ENCODE data around the gene MRPL50.

MRPL50 gene

DNA sequence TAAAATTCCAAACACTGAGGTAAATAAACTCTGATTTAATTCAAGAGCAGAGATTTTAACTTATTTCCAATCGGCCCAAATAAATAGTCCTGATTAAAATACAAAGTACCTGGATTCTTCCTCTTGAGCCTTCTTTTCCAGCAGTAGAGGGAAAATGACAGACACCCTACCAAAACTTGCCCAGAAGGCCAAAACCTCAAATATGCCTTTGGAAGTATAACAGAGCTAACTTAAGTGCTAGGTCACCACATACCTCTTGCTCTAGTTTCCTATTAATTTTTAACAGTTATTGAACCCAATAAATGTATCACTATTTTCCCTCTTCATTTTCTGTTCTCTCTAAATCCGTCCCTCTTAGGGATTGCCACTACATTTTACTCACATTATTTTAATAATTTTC lies 15.1 kb downstream of the MRPL50 start:
- Mint-ChIP-seq H3K4me3 (no peak overlapping the region), H3K4me1 (peaks cover 6% of the 10 kb centered on the region), H3K27ac (ENCODE audit: low read depth) (no peak overlapping the region), H3K9me3 (peaks cover 6% of the 10 kb centered on the region), H3K36me3 (ENCODE audit: insufficient read depth) (no peaks in the 10 kb centered on the region), H3K27me3 (peaks cover 8% of the 10 kb centered on the region)
- DNase-seq (ENCODE audit: low spot score in 2 of 2) (no peak), ATAC-seq (replicated peaks; ENCODE audit: extremely low read depth, poor library complexity, severe bottlenecking) (no peak)

DNA sequence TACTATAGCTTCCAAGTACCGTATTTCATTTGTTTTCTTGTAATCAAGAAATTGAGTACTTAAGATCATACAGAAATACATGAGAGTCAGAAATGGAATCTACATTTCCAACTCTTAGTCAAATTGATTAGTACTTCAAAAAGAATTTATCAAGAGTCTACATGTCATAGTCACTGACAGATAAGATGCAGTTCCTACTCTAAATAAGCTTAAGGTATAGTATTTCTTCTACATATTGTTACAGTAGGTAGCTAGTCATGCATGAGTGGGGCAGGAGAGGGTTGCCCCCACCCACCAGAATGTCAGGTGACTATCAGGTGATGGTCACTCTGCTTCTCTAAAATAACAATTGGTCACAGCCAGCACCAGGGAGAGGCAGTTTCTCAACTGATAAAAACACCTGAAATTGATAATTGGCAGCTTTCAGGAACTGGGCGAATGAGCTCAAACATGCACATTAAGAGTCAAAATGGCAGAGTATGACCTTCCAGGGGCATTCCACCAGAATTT lies 16.5 kb downstream of the MRPL50 start:
- DNase-seq (ENCODE audit: low spot score in 2 of 2) (no peak), ATAC-seq (replicated peaks; ENCODE audit: extremely low read depth, poor library complexity, severe bottlenecking) (no peak)
- no peaks in the 10 kb centered on the region for H3K36me3 Mint-ChIP-seq (ENCODE audit: insufficient read depth)
- no peak overlapping the region for H3K27ac Mint-ChIP-seq (ENCODE audit: low read depth)
- no peaks in the 10 kb centered on the region for H3K4me1 Mint-ChIP-seq
- peaks cover 23% of the 10 kb centered on the region for H3K27me3 Mint-ChIP-seq
- no peak overlapping the region for H3K4me3 Mint-ChIP-seq
- H3K9me3 Mint-ChIP-seq, result peaks cover 14% of the 10 kb centered on the region

DNA sequence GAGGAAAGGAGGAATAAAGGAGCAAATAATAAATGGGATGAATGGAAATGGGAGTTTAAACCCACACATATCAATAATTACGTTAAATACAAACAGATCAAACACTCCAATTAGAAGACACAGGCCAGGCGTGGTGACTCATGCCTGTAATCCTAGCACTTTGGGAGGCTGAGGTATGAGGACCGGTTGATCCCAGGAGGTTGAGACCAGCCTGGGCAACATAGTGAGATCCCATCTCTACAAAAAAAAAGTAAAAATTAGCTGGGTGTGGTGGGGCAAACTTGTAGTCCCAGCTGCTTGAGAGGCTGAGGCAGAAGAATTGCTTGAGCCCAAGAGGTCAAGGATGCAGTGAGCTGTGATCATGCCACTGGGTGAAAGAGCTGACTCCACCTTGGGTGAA lies 17.3 kb downstream of the MRPL50 start:
- Mint-ChIP-seq H3K36me3 (ENCODE audit: insufficient read depth) (no peaks in the 10 kb centered on the region), H3K27ac (ENCODE audit: low read depth) (no peak overlapping the region), H3K4me3 (no peak overlapping the region), H3K9me3 (peaks cover 14% of the 10 kb centered on the region), H3K4me1 (no peaks in the 10 kb centered on the region), H3K27me3 (peaks cover 30% of the 10 kb centered on the region)
- no peak for ATAC-seq (replicated peaks; ENCODE audit: extremely low read depth, poor library complexity, severe bottlenecking)
- no peak for DNase-seq (ENCODE audit: low spot score in 2 of 2)

DNA sequence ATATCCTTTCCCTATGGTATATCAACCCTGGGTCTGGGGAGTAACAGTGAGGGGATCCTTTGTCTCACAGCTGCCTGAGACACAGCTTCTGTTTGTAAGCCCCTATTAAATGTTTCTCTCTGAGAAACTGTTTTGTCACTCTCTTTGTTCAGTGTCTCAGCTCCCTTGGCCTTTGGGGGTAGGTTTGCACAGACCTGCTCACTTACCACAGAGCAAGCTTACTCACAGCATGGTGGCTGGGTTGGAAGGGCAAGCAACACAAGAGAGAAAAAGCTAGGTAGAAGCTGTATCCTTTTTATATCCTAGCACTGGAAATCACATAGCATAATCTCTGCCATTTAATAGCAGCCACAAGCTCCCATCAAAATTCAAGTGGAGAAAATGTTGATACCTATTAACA lies 18.1 kb downstream of the MRPL50 start:
- H3K27ac Mint-ChIP-seq (ENCODE audit: low read depth), result no peak overlapping the region
- no peak overlapping the region for H3K4me3 Mint-ChIP-seq
- H3K27me3 Mint-ChIP-seq, result peaks cover 39% of the 10 kb centered on the region
- no peaks in the 10 kb centered on the region for H3K36me3 Mint-ChIP-seq (ENCODE audit: insufficient read depth)
- H3K4me1 Mint-ChIP-seq, result no peaks in the 10 kb centered on the region
- ATAC-seq (replicated peaks; ENCODE audit: extremely low read depth, poor library complexity, severe bottlenecking), result no peak
- no peak for DNase-seq (ENCODE audit: low spot score in 2 of 2)
- peaks cover 14% of the 10 kb centered on the region for H3K9me3 Mint-ChIP-seq

DNA sequence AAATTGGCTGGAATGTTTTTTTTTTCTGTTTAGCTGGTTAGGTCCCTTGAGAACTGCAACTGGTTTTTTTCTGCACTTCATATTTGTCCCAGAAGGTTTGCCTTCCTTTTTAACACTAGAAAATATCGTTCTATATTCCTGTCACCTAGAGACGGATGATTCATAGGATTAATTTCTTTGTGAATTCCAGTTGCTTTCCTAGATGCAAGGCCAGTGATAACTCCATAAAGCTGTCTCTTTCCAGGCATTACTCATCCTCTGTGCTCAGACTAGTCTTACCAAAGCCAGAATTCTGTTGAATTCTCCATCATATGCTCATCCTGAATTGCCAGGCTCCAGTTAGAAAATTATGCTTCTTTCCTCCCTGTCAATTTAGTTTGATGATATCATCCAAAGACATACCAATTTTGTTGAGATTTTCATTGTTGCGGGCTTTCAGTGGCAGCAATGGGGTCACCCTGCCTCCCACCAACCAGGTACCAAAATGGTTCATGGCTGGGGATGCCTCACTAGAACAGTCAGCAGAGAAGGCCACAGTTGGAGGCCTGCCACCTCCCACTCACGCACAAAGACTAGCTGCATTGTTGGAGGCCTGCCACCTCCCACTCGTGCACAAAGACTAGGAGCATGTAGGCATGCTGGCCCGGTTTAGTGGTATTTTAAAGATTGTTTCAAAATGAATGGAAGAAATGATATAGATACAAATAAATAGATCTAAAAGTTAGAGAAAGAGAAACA lies 22.1 kb downstream of the MRPL50 start:
- DNase-seq (ENCODE audit: low spot score in 2 of 2) (no peak), ATAC-seq (replicated peaks; ENCODE audit: extremely low read depth, poor library complexity, severe bottlenecking) (no peak)
- Mint-ChIP-seq H3K27me3 (peaks cover 58% of the 10 kb centered on the region), H3K4me1 (no peaks in the 10 kb centered on the region), H3K27ac (ENCODE audit: low read depth) (no peak overlapping the region), H3K36me3 (ENCODE audit: insufficient read depth) (no peaks in the 10 kb centered on the region), H3K4me3 (no peak overlapping the region), H3K9me3 (peaks cover 8% of the 10 kb centered on the region)

DNA sequence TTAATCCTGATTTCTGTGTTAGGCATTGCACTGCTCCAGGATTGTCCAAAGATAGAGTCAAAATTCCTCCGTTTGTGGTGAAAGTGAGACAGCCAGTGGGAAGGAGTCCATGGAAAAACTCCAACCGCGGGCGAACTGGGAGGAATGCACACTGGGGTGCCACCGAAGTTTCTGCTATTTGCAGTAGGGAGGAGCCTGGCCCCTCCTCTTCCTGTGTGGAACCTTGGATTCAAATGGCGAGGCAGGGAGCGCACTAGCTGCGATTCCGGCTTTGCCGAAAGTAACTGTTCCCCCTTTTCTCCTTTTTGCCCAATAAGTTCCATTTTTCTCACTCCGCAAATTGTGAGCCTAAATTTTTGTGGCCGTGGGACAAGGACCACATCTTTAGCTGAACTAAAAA lies 22.9 kb downstream of the MRPL50 start:
- H3K36me3 Mint-ChIP-seq (ENCODE audit: insufficient read depth), result no peaks in the 10 kb centered on the region
- peaks cover 65% of the 10 kb centered on the region for H3K27me3 Mint-ChIP-seq
- peaks cover 8% of the 10 kb centered on the region for H3K9me3 Mint-ChIP-seq
- no peak overlapping the region for H3K27ac Mint-ChIP-seq (ENCODE audit: low read depth)
- no peak for ATAC-seq (replicated peaks; ENCODE audit: extremely low read depth, poor library complexity, severe bottlenecking)
- DNase-seq (ENCODE audit: low spot score in 2 of 2), result no peak
- no peaks in the 10 kb centered on the region for H3K4me1 Mint-ChIP-seq
- no peak overlapping the region for H3K4me3 Mint-ChIP-seq

DNA sequence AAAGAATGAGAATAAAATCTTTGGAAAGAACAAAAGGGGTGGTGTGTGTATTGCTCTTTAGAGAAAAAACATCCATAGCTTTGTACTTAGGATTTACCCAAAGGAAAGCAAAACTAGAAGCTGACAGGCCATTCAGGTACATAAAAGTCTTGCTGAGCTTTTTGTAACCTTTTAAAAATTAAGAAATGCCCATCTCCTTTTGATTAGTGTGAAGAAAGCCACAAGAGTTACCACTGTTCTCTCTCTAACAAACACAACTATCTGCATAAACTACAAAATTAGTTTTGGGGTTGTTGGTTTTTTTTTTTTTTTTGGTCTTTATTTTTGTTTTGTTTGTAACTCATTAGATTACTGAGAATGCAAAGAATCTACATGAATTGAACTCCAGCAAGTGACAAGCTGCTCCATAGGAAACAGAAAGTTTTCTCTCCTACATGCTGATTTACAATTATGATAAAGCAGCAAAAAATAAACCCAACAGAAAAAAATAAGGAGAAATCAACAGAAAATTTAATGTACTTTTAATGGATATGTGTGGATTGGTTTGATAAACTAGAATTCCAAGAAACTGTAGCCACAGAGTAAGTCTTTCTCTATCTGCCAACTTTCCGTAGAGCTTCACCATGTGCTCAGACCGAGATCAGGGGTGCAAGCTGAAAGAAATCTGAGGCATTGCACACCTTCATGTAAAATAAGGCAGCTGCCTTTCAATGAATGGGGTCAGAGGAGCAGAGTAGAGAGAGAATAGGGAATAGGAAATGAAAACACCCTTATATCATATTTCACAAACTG lies 25.9 kb downstream of the MRPL50 start:
- ATAC-seq (replicated peaks; ENCODE audit: extremely low read depth, poor library complexity, severe bottlenecking) (no peak), DNase-seq (ENCODE audit: low spot score in 2 of 2) (no peak)
- Mint-ChIP-seq H3K4me3 (no peak overlapping the region), H3K27ac (ENCODE audit: low read depth) (no peak overlapping the region), H3K4me1 (no peaks in the 10 kb centered on the region), H3K9me3 (peaks cover under 1% of the 10 kb centered on the region), H3K36me3 (ENCODE audit: insufficient read depth) (no peaks in the 10 kb centered on the region), H3K27me3 (peaks cover 59% of the 10 kb centered on the region)

DNA sequence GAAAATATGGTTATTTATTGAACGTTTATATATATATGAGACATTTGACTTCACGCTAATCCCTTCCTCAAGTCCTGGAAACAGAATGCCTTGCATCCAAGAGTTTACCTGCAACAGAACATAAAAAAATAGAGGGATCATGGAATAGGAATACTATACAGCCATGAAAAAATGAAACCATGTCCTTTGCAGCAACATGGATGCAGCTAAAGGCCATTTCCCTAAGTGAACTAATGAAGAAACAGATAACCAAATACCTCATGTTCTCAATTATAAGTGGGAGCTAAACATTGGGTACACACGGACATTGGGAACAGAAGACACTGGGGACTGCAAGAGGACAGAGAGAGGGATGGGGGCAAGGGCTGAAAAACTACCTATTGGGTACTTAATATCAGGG lies 26.6 kb downstream of the MRPL50 start:
- ATAC-seq (replicated peaks; ENCODE audit: extremely low read depth, poor library complexity, severe bottlenecking), result no peak
- H3K27ac Mint-ChIP-seq (ENCODE audit: low read depth), result no peak overlapping the region
- H3K27me3 Mint-ChIP-seq, result peaks cover 56% of the 10 kb centered on the region
- H3K4me1 Mint-ChIP-seq, result no peaks in the 10 kb centered on the region
- H3K4me3 Mint-ChIP-seq, result no peak overlapping the region
- no peaks in the 10 kb centered on the region for H3K36me3 Mint-ChIP-seq (ENCODE audit: insufficient read depth)
- DNase-seq (ENCODE audit: low spot score in 2 of 2), result no peak
- H3K9me3 Mint-ChIP-seq, result no peaks in the 10 kb centered on the region

DNA sequence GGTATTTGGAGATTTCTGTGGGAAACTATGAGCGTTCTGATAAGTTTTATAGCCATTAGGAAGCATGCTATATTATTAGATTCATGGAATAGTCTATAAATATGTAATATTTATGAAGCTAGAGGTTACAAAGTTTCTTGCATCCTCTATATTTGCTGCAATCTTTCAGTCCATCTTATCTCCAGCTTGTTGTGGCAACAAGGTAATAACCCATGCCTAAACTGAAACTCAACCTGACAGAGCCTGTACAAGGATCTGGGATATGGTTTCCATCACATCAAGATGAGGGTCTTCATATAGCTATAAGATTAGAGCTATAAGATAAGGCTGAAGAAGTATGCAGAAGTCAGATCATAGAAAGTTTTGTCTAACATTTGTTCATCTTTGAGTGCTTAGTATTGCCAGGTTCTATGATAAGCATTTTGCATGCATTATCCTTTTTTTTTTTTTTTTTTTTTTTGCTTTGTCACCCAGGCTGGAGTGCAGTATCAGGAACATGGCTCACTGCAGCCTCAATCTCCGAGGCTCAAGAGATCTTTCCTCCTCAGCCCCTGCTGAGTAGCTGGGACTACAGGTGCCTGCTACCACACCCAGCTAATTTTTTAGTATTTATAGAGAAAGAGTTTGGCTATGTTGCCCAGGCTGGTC lies 28.4 kb downstream of the MRPL50 start:
- H3K4me3 Mint-ChIP-seq, result no peak overlapping the region
- H3K36me3 Mint-ChIP-seq (ENCODE audit: insufficient read depth), result no peaks in the 10 kb centered on the region
- H3K27ac Mint-ChIP-seq (ENCODE audit: low read depth), result no peak overlapping the region
- H3K27me3 Mint-ChIP-seq, result peaks cover 40% of the 10 kb centered on the region
- DNase-seq (ENCODE audit: low spot score in 2 of 2), result no peak
- ATAC-seq (replicated peaks; ENCODE audit: extremely low read depth, poor library complexity, severe bottlenecking), result no peak
- H3K9me3 Mint-ChIP-seq, result no peaks in the 10 kb centered on the region
- H3K4me1 Mint-ChIP-seq, result no peaks in the 10 kb centered on the region

DNA sequence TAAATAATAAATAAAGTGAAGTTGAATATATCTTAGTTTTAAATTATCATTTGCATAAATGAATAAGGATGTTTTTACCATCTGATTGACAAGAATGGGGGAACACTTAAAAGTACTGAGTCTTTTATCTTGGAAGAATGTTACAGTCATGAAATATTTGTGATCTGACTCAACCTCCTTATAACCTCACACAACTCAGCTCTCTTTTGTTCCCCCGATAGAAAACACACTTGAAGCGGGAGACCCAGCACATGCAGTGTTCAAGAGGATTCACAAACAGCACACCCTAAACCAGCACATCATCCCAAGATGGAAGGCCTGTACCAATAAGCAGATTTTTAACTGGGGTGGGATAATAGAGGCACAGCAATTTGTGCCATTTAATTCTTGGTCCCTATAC lies 29.1 kb downstream of the MRPL50 start:
- ATAC-seq (replicated peaks; ENCODE audit: extremely low read depth, poor library complexity, severe bottlenecking) (no peak), DNase-seq (ENCODE audit: low spot score in 2 of 2) (no peak)
- H3K36me3 Mint-ChIP-seq (ENCODE audit: insufficient read depth), result no peaks in the 10 kb centered on the region
- H3K9me3 Mint-ChIP-seq, result no peaks in the 10 kb centered on the region
- peaks cover 42% of the 10 kb centered on the region for H3K27me3 Mint-ChIP-seq
- no peak overlapping the region for H3K27ac Mint-ChIP-seq (ENCODE audit: low read depth)
- no peaks in the 10 kb centered on the region for H3K4me1 Mint-ChIP-seq
- H3K4me3 Mint-ChIP-seq, result no peak overlapping the region

DNA sequence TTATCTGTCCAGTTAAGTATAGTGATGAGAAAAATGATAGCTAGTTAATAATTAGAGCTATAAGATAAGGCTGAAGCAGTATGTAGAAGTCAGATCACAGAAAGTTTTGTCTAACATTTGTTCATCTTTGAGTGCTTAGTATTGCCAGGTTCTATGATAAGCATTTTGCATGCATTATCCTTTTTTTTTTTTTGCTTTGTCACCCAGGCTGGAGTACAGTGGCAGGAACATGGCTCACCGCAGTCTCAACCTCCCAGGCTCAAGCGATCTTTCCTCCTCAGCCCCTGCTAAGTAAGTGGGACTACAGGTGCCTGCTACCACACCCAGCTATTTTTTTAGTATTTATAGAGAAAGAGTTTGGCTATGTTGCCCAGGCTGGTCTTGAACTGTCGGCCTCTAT lies 31.1 kb downstream of the MRPL50 start:
- Mint-ChIP-seq H3K27ac (ENCODE audit: low read depth) (no peak overlapping the region), H3K27me3 (peaks cover 57% of the 10 kb centered on the region)
- no peak for ATAC-seq (replicated peaks; ENCODE audit: extremely low read depth, poor library complexity, severe bottlenecking)

DNA sequence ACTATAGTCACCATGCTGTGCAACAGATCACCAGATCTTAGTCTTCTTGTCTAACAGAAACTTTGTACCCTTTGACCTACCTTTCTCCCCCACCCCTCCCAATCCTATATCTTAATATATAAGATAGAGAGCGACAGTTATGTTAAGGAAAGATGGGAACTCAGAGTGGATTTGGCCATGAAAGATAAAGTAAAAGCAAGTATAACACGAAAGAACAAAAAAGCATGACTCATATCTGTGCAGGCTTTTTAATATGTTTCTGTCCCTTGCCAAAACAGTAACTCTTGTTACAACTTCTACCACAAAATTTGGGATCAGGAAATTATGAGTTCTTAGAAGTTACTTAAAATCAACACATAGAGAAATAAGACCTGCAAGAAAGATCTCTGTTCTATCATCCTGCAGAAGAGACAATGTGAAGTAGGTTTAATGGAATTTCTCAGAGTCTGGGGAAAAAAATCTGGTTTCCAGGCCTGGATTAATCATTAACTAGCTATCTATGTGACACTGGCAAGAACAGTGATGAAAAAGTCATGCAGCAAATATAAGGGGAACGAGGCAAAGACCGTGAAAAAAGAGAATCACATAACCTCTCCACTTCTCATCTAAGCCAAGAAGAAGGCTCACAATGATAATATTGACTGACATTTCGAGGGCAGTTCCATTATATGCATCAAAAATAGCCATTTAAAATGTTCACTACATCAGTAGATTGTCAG lies 32.2 kb downstream of the MRPL50 start:
- DNase-seq (ENCODE audit: low spot score in 2 of 2) (no peak), ATAC-seq (replicated peaks; ENCODE audit: extremely low read depth, poor library complexity, severe bottlenecking) (no peak)
- H3K9me3 Mint-ChIP-seq, result no peaks in the 10 kb centered on the region
- H3K4me1 Mint-ChIP-seq, result no peaks in the 10 kb centered on the region
- no peak overlapping the region for H3K27ac Mint-ChIP-seq (ENCODE audit: low read depth)
- H3K27me3 Mint-ChIP-seq, result peaks cover 51% of the 10 kb centered on the region
- H3K4me3 Mint-ChIP-seq, result no peak overlapping the region
- no peaks in the 10 kb centered on the region for H3K36me3 Mint-ChIP-seq (ENCODE audit: insufficient read depth)

More for the DNA sequence above, 31.1 kb downstream of the MRPL50 start:
- Mint-ChIP-seq H3K9me3 (no peaks in the 10 kb centered on the region), H3K36me3 (ENCODE audit: insufficient read depth) (no peaks in the 10 kb centered on the region), H3K4me1 (no peaks in the 10 kb centered on the region), H3K4me3 (no peak overlapping the region)
- DNase-seq (ENCODE audit: low spot score in 2 of 2), result no peak
